GM18507 (cell line): ENCODE measurements around the gene RNU1-3.
A peak's percentile ranks its signal among the peaks of the same experiment; 100 is the strongest.
"Not testable (repeated sequence)": the region's sequence is repeated elsewhere in the genome, so short reads cannot be mapped to it uniquely, and the experiment has no call there.

Experiments used
- DNase-seq: peaks from one replicate; pipeline ENCODE4 v3.0.0; 2011; ENCODE audit warnings: low read depth; ENCODE audit not compliant: insufficient read length; ENCODE audit errors: extremely low spot score
- FAIRE-seq: peaks from 2 replicates; lab custom pipeline; 2011; peaks lifted over from hg19 to GRCh38; lab: Jason Lieb, UNC

RNU1-3 gene

DNA sequence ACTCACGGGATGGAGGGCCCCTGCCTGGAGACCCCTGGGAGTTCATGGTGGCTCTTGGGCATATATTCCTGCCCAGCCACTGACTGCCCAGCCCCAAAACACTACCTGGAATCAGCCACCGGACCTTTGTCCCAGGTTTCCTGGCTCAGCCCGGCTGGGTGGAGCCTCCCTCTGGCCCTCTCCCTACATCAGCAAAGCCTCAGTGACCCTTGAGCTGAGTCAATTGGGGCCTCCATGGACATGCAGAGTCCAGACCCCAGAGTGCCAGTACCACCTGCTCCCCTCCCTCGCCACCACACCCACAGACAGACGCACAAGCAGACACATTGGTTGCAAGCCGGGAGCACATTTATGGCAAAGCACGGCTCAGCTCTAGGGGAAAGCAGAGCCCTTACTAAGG is 30.4 kb upstream of the RNU1-3 start:
- not testable (repeated sequence) for DNase-seq, FAIRE-seq

DNA sequence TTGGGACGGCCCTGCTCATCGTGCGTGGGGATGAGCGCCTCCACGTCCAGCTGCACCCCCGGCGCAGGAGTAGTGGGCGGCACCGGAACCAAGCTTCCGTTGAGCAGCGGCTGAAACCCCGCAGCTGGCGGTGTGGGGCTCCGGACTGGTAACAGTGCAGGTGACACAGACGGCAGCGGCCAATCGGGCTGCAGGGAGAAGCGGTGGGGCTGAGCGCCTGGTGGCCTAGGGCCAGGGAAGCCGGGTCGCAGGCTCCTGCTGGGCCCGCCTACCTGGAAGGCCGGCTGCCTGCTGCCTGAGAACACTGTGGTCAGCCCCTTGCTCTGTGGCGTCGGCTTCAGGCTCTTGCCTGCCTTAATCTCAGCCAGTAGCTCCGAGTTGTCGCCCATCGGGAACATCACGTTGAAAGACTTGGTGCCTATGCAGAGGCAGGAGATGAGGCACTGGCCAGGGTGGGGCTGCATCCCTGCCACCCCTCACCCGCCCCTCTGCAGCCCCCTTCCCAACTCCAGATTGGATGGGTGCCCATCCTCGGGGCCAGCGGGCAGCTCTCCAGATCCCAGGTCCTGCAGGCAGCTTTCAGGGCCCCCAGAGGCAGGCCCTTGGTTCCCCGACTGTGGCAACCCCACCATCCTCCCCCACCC is 29.9 kb upstream of the RNU1-3 start:
- not testable (repeated sequence) for FAIRE-seq, DNase-seq

DNA sequence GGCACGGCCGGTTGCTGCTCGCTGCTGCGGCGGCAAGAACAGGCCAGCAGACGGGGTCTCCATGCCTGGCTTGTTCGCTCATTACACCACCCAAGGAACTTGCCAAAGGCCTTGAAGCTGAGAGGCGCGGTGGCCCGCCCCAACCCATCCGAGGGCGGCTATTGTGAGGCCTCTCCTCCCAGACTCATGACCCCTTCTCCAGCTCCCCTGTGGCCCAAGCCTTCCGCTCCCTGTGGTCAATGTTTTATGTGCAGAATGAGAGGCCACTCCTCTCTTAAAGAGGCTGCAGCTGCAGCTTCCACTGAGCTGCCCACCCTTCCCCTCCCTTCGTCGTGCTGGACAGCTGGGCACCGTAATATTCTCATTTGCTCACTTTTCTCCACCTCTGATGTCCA is 27.6 kb upstream of the RNU1-3 start:
- not testable (repeated sequence) for DNase-seq, FAIRE-seq

GRCh38 chr1:16693449-16694307 is 26.9 kb upstream of the RNU1-3 start:
- not testable (repeated sequence) for DNase-seq, FAIRE-seq

DNA sequence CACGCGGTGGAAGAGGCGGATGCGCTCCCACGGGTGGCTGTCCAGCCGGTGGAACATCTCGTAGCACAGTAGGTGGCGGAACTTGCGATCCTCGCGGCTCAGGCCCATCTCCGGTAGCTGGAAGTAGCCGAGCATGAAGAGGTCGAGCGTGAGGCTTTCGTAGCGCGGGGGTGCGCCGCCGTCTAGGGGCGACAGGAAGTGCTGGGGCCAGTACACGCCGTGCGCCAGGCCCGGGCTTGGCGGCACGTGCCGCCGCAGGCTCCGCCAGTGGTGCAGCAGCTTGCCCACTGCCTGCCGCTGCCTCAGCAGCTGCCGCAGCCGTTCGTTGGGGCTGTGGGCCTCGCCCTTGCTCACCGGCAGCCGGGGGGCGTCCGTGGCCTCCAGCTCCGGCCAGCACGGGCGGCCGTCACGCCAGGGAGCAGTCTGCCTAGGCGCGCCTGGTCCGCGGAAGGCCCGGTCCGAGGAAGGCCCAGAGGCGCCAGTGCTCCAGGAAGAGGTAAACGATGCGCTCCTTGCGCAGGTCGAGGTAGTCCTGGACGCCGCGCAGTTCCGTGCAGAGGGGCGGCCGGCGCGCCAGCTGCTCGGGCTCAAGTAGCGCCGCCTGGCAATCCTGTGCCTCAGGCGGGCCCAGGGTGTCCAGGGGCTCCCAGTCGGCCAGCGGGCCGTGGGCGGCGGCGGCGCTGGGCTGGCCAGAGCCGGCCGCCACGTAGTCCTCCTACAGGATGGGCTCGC is 26.1 kb upstream of the RNU1-3 start:
- FAIRE-seq, DNase-seq: not testable (repeated sequence)

- not testable (repeated sequence) for DNase-seq, FAIRE-seq
These were observed 25.5 kb upstream of the RNU1-3 start for GRCh38 chr1:16692283-16692682.

DNA sequence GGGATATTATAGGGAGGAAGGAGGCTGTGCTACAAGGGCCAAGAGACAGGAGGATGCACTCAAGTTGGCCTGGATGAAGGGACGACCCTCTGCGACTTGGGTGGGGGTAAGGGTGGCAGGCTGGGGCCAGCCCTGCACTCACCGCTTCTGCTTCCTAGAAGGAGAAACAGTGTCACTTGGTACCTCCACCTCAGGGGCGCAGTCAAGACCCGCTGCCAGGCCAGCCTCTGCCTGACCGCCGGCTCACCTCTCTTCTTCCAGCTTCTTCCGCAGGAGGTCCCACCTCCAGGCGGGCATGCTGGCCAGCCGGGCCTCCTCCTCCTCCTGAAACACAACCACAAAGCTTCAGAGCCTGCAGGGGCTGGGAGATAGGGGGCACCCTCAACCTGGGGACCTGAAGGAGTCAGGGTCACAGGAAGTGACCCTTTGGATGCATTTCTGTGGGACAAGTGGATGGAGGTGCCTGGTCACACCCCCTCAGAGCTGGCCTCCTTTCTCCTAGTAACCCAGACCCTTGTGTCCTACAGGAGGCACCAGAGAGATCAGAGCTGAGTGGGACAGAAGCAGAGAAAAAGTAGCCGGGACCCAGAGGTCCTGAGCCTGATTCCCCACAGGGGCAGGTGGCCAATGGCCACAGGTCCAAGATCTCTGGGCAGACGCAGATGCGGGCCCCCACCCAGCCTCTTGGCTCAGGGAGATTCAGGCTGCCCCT is 24.4 kb upstream of the RNU1-3 start:
- not testable (repeated sequence) for FAIRE-seq, DNase-seq

DNA sequence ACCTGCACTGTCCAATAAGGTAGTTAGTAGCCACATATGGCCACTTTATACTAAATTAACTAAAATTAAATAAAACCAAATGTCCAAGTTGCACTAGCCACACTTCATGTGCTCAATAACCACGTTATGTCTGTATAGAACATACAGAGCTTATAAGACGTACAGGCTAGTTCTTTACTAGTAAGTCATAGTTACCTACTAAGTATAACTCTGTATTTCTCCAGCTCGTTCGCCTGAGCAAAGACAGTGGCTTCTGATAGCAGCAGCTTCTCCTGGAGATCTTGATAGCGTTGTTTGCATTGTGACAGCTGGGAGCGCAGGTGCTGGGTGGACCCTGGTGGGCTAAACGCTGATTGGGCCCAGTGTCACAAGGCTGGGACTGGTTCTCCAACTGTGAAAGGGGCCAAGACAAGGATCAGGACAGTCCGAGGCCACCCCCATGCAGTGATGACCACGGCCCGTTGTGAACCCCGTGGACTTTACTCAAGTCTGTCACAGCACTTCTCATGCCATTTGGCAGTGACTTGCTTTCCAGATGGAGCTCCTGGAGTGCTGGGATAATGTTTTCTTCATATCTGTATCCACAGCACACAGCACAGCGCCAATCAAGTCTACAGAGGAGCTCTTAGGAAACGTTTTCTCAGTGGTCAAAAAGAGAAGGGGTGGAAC is 20.5 kb upstream of the RNU1-3 start:
- FAIRE-seq, DNase-seq: not testable (repeated sequence)

GRCh38 chr1:16685445-16686371 is 19.0 kb upstream of the RNU1-3 start:
- FAIRE-seq, DNase-seq: not testable (repeated sequence)

- FAIRE-seq, DNase-seq: not testable (repeated sequence)
These were observed 18.1 kb upstream of the RNU1-3 start for GRCh38 chr1:16684738-16685337.

DNA sequence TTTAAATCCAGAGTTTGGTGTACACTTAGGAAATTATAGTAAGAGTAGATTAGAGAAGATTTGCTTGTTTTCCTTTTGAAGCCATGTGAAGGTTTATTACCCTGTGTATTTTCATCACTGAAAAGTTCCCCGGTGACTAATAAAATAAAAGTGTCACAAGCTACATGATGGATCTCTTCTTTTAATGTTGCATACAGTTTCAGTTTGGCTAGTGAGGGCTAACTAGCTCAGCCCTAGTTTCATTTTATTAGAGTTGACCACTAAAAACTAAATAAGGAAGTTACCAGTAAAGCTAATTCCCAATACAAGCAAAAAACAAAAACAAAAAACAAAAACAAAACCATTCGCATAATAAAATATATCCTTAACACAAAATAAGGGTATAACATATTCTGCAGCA is 17.4 kb upstream of the RNU1-3 start:
- FAIRE-seq = not testable (repeated sequence)

DNA sequence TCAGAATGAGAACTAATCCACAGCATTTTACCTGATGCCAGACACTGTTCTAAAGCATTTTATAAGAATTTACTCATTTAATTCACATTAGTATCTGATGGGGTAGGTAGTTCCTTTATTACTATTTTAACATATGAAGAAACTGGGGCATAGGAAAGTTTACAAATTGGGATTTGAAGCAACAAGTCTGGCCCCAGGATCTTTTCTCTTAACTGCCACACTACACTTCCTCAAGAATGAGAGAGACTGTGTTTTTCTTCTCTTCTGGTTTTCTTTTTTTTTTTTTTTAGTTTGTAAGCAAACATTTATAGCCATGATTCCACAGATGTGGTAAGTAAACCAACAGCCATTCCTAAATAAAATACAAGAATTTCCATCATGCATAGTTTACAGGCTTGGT is 16.1 kb upstream of the RNU1-3 start:
- not testable (repeated sequence) for FAIRE-seq, DNase-seq

More for the DNA sequence above, 17.4 kb upstream of the RNU1-3 start:
- not testable (repeated sequence) for DNase-seq

DNA sequence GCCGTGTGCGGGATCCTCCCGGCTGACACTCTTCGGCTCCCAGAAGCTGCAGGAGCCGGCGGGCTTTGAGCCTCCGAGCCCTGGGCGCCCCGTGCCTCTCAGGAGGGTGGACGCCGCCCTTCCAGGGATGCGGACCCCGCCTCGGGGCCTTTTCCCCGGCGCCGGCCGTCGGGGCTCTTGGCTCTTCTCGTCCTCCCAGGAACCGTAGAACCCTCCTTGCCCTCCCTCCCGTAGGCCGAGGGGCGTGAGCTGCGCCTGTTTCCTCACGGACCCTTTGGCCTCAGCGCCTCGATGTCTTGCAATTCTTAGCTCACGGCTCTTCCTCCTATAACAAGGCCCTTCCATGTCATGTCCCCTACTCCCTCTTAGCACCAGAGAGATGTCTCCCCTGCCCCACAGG is 13.6 kb upstream of the RNU1-3 start:
- FAIRE-seq = not testable (repeated sequence)

DNA sequence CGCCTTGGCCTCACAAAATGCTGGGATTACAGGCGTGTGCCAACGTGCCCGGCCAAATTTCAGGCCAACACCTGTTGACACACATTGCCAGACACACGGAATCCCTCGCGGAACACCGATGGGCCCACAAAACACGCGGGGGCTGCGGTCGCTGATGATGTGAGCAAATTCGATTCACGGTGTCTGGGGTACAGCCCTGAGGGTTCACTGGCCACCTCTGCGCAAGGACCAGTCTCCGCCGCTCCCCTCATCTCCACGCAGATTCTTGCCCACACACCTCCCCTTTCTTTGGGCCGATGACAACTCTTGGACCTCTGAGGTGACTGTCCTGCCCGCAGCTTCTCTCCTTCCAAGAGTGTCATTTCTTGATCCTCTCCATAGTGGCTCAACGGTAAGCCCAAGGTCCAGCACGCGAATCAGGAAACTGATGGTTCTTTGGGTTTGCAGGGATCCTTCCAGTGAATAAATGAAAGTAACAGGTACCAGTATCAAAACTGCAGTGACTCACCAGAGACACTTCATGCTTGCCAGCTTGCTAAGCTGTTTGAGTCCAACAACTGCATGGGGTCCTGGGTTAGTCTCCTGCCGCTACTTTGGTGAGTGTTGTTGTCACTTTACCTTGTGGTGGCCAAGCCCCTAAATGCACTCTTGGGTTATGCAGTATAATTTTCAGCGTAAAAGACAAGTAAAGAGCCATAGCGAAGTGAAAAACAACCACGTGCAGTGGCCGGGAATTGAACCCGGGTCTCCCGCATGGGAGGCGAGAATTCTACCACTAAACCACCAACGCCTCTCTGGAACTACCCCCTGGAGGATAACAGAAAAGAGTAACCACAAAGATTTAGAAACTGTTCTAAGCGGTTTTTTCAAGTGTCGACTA is 11.0 kb upstream of the RNU1-3 start:
- FAIRE-seq (no peak), DNase-seq (peak; percentile 3)

More for the DNA sequence above, 13.6 kb upstream of the RNU1-3 start:
- not testable (repeated sequence) for DNase-seq

- not testable (repeated sequence) for FAIRE-seq
- peak; percentile 15 for DNase-seq
These were observed 10.1 kb upstream of the RNU1-3 start for GRCh38 chr1:16676661-16677523.
